Choroid plexus epithelial cell (primary cell): ENCODE measurements around the gene FGF12.

Experiments
- DNase-seq: peaks from one replicate; pipeline ENCODE4 v3.0.0-alpha.2; 2010; ENCODE audit warnings: low read depth
- H3K4me3 ChIP-seq: 2 replicates; pipeline ENCODE4 v1.5.1; 2011; ENCODE audit warnings: low read depth, mild to moderate bottlenecking, control low read depth, low read length, moderate library complexity
- TF ChIP-seq, protein P1 (sequence below): conservative IDR thresholded peaks from 2 replicates; pipeline ENCODE4 v1.5.1; 2011; ENCODE audit warnings: low read depth, mild to moderate bottlenecking, control low read depth, inconsistent platforms, low read length, moderate library complexity

Gene FGF12

DNA sequence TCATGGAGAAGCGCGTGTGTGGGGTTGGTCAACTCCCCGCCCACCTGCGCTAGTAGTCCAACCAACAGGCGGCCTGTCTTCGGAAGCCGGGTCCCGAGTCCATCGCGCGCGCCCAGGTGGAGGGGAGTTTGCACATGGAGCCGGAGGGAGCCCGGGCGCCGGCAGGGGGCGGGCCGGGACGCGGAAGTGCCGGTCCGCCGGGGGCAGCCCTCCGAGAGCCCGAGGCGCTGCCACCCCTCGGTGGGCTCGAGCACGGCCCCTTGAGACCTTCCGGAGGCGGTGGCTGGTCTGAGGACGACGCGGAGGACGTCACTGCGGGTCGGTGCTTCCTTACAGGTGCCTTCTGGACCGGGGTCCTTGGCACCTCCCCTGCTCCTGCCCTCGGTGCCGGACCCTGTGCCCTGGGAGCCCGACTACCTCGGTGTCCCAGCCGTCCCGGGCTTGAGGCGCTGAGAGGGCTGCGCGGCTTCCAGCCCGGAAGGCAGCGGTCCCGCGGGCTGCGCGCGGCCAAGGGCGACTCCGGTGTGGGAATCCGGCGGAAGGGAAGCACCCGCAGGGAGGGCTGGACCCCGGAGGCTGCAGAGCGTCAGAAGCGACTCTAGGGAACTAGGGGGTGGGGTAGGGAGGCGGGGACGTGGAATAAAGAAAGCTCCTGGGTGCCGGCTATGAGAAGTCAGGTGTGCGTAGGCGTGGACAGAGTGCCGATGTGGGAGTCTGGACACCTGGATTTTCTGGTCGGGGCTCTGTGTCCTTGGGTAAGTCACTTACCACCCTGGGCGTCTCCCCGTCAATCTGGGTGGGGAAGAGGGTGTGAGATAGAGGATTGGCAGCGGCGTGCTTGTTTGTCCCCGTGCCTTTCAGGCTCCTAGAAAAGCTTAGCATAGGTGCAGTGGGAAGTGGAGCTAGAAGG, 212.3 kb downstream of the FGF12 start:
- TF ChIP-seq, protein P1, sequence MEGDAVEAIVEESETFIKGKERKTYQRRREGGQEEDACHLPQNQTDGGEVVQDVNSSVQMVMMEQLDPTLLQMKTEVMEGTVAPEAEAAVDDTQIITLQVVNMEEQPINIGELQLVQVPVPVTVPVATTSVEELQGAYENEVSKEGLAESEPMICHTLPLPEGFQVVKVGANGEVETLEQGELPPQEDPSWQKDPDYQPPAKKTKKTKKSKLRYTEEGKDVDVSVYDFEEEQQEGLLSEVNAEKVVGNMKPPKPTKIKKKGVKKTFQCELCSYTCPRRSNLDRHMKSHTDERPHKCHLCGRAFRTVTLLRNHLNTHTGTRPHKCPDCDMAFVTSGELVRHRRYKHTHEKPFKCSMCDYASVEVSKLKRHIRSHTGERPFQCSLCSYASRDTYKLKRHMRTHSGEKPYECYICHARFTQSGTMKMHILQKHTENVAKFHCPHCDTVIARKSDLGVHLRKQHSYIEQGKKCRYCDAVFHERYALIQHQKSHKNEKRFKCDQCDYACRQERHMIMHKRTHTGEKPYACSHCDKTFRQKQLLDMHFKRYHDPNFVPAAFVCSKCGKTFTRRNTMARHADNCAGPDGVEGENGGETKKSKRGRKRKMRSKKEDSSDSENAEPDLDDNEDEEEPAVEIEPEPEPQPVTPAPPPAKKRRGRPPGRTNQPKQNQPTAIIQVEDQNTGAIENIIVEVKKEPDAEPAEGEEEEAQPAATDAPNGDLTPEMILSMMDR: no peak
- no peak for DNase-seq
- no peak overlapping the region for H3K4me3 ChIP-seq

GRCh38 chr3:192514081-192514753, 213.1 kb downstream of the FGF12 start:
- TF ChIP-seq, protein P1: no peak
- DNase-seq: peak; percentile 5
- H3K4me3 ChIP-seq: no peak overlapping the region

- no peak overlapping the region for H3K4me3 ChIP-seq
- TF ChIP-seq, protein P1: no peak
- DNase-seq: no peak
Measured at GRCh38 chr3:192505731-192506130, 221.6 kb downstream of the FGF12 start.

DNA sequence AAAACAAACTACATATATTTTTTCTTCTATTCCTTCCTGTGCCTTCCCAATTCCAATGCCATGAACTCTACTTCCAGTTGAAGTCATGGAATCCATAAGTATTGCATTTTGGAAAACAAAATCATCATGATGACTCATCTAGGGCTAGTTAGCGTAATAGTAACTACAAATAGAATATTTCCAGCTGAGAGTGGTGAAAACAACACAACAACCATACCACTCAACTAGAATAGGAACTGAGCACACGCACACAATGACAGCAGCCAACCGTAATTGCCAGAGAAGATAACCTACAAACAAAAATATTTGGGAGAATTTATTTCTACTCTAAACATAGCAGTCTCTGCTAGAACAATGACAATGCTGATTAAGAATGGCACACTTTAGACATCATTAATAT, 225.9 kb downstream of the FGF12 start:
- no peak for DNase-seq
- TF ChIP-seq, protein P1: no peak

DNA sequence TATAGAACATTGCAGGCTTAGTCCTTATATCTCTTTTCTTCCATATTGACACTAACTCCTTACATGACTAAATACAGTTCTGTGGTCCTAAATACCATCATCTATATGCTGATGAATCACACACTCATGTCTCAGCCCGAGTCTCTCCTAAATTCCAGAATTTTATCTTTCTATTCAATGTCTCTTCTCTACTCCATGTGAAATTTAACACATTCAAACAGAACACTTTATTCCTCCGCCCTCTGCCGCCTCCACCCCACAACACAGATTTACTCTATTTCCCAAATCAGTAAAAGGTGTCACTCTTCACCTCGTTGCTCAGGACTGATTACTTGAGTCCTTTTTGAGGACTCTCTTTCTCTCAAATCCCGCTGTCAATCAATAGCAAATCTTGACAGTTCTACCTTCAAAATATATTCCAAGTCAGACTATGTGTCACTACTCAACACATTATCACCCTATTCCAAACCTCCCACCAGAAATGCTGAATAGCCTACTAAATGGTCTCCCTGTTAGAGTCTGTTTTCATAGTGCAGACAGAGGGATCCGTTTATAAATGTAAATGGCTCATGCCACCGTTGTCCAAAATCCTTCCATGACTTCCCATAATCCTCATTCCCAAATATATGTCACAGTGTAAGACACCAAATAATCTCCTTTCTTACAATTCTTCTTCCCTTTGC, 230.3 kb downstream of the FGF12 start:
- TF ChIP-seq, protein P1: no peak

More for the DNA sequence above, 225.9 kb downstream of the FGF12 start:
- H3K4me3 ChIP-seq: no peak overlapping the region

GRCh38 chr3:192494174-192494573, 233.2 kb downstream of the FGF12 start:
- DNase-seq: no peak
- TF ChIP-seq, protein P1: no peak

More for the DNA sequence above, 230.3 kb downstream of the FGF12 start:
- no peak for DNase-seq
- no peak overlapping the region for H3K4me3 ChIP-seq

More at GRCh38 chr3:192494174-192494573, 233.2 kb downstream of the FGF12 start:
- no peak overlapping the region for H3K4me3 ChIP-seq
